Activated CD4-positive, alpha-beta T cell treated with anti-CD3 and anti-CD28 coated beads, Interleukin-2, amount 50 U/mL, for 24 hours (primary cell): Measurements from ENCODE around the gene UROC1.

Experiments used
- DNase-seq, 2 donors: peaks; one replicate each; pipeline ENCODE4 v3.0.0-alpha.2; 2020; ENCODE audit warnings: low read depth in 1 of 2, low spot score in 1 of 2

Gene UROC1

GRCh38 chr3:126517291-126517951, at the start of gene UROC1:
UROC1 (minus strand) TSS chr3:126517773; CDS start chr3:126517719, 54 bp downstream.
- DNase-seq = no peak

- no peak for DNase-seq
These were observed 45.2 kb upstream of the UROC1 start for GRCh38 chr3:126562737-126563276.

GRCh38 chr3:126558336-126559071, 40.9 kb upstream of the UROC1 start, which contains the start of gene C3orf22:
C3orf22 (minus strand) TSS chr3:126558932; CDS start chr3:126553390, 5,542 bp downstream.
- no peak for DNase-seq

GRCh38 chr3:126557761-126558160, 40.2 kb upstream of the UROC1 start:
- DNase-seq = no peak

GRCh38 chr3:126557415-126557745, 39.8 kb upstream of the UROC1 start:
- DNase-seq = no peak

- DNase-seq = no peak
These were observed 39.3 kb upstream of the UROC1 start for GRCh38 chr3:126556637-126557414.

- no peak for DNase-seq
These were observed 38.4 kb upstream of the UROC1 start for GRCh38 chr3:126555795-126556636.

- no peak for DNase-seq
These were observed 37.3 kb upstream of the UROC1 start for GRCh38 chr3:126554560-126555525.

GRCh38 chr3:126553284-126554084, 35.9 kb upstream of the UROC1 start:
- no peak for DNase-seq

GRCh38 chr3:126552688-126553283, 35.2 kb upstream of the UROC1 start:
- DNase-seq = no peak

GRCh38 chr3:126551839-126552687, 34.5 kb upstream of the UROC1 start:
- no peak for DNase-seq

- no peak for DNase-seq
These were observed 33.7 kb upstream of the UROC1 start for GRCh38 chr3:126551121-126551838.

GRCh38 chr3:126550488-126551051, 33.0 kb upstream of the UROC1 start:
- DNase-seq = no peak

- no peak for DNase-seq
These were observed 32.4 kb upstream of the UROC1 start for GRCh38 chr3:126549861-126550487.

- no peak for DNase-seq
These were observed 31.2 kb upstream of the UROC1 start for GRCh38 chr3:126548556-126549466.
